Retina (tissue), 1 donor: ENCODE data around the gene LRRC70.

Source experiments
- DNase-seq: peaks from one replicate; pipeline ENCODE4 v3.0.0-alpha.2; 2016

Gene LRRC70

GRCh38 chr5:62575489-62575888, 3.1 kb upstream of the LRRC70 start:
- no peak for DNase-seq

GRCh38 chr5:62576570-62577170, 1.9 kb upstream of the LRRC70 start:
- DNase-seq, result no peak

DNA sequence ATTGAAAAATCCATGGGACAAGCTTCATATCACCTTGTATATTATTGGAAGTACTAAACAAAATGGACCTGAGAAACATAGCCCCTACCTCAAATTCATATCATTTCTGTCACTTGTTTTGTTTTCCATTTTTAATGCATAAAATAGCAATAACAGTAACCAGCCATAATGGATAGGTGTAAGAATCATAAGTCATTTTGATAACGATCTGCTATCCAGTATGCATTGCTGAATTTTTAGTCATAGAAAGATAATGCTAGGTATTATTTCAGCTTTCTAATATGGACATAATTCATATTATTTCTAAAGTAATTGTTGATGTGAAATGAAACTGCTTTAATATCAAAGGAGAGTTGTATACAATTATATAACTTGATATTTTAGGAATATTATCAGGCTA, 1.1 kb upstream of the LRRC70 start:
- no peak for DNase-seq

- DNase-seq, result no peak
These were observed 1.1 kb downstream of the LRRC70 start for GRCh38 chr5:62579761-62580160.

DNA sequence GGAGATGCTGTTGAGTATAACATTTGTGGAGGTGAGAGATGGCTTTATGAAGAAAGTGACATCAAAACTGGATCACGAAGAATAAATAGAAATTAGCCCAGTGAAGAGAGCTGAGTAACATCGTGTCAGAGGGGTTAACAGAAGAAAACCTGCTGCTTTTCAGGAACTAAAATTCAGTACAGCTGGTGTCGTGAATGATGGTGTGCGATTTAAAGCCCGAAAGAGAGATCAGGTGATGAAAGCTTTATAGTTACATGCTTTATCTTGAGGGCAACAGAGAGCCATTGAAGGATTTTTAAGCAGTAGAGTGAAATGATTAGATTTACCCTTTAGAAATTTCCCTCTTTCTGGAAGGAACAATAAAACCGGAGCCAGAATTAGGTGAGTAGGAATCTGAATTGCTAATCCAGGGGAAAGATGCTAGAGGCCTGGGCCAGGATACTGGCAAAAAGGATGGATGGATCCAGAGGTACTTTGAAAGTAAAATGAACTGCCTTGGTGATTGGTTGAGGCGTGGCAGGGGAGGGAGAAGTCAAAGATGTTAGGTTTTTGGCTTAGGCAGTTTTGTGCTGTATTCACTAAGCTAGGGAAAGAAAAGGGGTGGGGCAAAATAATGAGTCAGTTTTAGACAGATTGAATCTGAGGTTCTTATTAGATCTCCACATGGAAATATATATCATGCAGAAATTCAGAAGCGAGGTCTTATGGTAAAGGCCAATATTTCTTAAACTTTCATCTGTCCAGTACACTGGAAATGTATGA, 3.4 kb downstream of the LRRC70 start:
- DNase-seq, result no peak

GRCh38 chr5:62584391-62584790, 5.8 kb downstream of the LRRC70 start:
- no peak for DNase-seq

GRCh38 chr5:62585306-62585705, 6.7 kb downstream of the LRRC70 start:
- no peak for DNase-seq

DNA sequence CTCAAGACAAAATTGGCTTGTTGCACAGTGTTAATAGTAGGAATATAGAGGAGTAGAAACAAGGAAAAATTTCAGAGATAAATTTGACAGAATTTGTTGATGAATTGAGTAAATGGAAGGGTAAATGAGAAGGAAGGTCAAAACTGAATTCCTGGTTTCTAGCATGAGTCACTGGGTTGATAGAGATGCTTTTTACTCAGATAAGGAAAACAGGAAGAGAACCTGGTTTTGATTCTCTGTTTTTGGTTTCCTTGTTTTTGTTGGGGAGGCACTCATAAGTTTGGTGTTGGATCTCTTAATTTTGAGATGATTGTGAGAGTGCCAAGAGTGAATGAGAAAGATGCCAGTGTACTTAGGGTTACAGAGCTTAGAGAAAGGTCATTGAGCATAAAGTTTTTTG, 7.1 kb downstream of the LRRC70 start:
- no peak for DNase-seq

DNA sequence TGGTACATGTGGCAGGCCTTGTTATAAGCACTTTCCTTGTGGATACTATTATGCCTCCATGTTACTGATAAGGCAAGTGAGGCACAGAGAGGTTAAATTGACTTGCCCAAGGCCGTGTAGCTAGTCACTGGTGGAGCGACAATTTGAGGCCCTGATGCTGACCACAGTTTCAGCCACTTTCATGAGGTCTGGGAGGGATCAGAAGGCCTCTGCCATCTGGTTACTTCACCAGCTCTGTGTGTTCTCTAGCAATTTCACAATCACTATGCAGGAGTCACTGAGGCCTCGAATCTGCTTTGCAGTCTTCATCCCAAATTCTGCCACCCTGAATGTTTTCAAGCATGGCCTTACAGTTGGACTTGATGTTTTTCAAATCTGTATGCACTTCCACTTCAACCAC, 9.1 kb downstream of the LRRC70 start:
- DNase-seq, result no peak

- no peak for DNase-seq
These were observed 10.0 kb downstream of the LRRC70 start for GRCh38 chr5:62588668-62589067.

GRCh38 chr5:62589504-62589903, 10.9 kb downstream of the LRRC70 start:
- no peak for DNase-seq

DNA sequence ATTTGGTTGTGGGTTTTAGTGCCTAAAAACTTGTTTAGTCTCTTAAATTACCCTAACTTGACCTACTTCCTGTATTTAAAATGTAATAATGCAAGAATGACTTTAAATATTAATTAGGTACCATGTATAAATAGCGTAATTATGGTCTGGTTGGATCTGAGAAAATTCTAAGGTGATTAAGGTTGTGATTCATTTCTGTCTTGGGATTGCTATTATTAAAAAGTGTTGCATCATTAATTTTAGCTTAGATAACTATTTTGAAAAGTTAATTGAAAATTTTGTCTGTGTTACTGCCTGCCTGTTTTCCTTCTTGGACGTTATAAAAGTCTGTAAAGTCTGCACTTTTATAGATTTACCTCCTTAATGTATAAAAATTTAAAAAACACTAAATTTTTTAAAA, 11.8 kb downstream of the LRRC70 start:
- no peak for DNase-seq

GRCh38 chr5:62592558-62592957, 13.9 kb downstream of the LRRC70 start:
- DNase-seq, result no peak

GRCh38 chr5:62593331-62593730, 14.7 kb downstream of the LRRC70 start:
- DNase-seq, result no peak

DNA sequence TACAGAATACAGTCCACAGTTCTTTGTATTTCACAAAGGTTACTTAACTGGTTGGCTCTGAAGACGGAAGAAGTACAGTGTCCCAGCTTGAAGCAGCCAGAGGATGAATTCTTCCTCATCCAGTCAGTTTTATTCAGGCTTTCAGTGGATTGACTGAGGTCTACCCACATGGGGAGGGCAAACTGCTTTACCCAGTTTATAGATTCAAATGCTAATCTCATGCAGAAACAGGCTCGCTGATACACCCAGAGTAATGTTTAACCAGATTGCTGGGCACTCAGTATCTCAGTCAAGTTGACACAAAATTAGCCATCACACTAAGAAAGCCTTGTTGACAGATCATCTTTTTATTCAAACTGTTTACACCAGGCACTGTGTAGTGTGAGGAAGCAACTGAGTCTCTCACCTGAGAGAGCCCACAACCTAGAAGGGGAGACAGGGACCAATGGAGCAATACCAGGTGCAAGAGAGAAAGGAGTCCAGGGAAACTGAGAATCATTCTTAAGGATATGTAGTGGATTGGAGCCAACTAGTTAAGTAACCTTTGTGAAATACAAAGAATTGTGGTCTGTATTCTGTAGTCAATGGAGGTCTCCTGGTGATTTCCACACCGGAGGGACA, 15.9 kb downstream of the LRRC70 start:
- no peak for DNase-seq

DNA sequence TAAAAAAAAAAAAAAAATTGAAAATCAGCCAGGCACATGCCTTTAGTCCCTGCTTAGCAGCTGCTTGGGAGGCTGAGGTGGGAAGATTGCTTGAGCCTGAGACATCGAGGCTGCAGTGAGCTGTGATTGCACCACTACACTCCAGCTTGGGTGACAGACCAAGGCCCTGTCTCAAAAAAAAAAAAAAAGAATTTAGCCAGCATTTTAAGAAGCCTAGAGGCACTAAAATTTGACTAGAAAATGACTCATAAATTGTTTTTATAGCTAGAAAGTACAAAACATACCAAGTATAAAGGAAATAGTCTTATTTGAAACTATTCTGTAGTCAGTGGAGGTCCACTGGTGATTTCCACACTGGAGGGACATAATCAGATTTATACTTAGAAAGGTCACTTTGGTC, 17.5 kb downstream of the LRRC70 start:
- DNase-seq, result no peak

- no peak for DNase-seq
These were observed 18.1 kb downstream of the LRRC70 start for GRCh38 chr5:62596691-62597090.

GRCh38 chr5:62597314-62597713, 18.7 kb downstream of the LRRC70 start:
- no peak for DNase-seq

DNA sequence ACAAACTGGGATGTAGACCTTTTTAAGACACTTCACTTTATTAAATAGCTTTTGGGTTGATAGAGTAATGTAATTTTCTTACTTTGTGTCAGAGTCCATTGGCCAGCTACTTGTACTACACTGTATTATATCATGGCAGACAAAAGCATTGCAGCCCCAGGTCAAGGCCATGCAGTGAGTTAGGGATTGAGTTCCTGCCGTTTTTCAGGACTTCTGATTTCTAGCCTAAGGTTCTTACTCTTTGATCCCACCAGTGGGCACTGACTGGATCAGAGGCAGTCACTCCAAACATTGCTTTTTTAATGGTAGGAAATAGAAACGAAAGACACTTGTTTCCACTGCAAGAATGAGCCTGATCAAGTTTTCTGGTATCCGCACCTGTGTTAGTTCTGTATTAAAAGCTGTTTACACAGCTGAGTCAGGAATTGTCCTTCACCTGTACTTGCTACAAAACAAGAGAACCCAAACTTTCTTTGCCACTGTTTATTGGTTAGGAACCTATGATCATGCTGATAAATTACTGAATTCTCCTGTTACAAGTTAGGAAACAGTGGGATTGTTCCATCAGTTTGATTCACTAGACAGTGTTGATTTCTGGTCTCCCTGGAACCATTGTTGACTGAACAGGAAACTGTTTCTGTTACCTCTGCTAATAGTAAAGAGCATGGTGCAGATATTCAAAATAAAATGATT, 22.1 kb downstream of the LRRC70 start:
- DNase-seq, result no peak

DNA sequence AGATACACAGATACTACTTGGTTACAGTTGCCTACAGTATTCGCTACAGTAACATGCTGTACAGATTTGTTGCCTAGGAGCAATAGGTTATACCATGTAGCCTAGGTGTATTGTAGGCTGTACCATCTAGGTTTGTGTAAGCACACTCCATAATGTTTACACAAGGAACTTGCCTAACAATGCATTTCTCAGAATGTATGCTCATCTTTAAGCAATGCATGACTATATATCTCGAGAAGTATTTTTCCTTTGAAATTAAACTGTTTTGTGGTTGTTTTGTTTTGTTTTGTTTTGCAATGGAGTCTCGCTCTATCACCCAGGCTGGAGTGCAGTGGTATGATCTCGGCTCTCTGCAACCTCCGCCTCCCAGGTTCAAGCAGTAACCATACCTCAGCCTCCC, 25.3 kb downstream of the LRRC70 start:
- no peak for DNase-seq

DNA sequence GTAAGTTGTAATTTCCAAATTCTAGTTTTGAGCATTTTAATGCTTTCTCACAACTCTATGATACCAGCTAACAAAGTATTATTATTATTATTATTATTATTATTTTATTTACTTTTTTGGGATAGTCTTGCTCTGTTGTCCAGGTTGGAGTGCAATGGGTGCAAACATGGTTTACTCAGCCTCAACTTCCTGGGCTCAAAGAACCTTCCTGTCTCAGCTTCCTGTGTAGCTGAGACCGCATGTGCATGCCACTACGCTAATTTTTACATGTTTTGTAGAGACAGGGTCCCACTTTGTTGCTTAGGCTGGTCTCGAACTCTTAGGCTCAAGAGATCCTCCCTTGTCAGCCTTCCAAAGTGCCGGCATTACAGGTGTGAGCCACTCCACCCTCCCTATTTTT, 27.0 kb downstream of the LRRC70 start:
- no peak for DNase-seq

- DNase-seq, result no peak
These were observed 28.3 kb downstream of the LRRC70 start for GRCh38 chr5:62606878-62607277.

DNA sequence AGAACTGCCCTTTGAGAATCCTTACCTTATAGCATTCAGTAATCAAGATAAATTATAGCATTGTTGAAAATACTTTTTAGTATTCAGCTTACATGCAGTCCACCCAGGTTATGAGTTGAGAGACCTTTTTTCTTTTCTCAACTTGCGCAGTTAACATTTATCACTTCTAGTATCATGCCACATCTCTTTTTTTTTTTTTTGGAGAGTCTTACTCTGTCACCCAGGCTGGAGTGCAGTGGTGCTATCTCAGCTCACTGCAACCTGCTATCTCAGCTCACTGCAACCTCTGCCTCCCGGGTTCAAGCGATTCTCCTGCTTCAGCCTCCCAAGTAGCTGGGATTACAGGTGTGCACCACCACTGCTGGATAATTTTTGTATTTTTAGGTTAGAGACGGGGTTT, 29.0 kb downstream of the LRRC70 start:
- no peak for DNase-seq
